ENCODE measurements around the gene AP4M1. TPM values are rescaled to one million over a fixed set of nuclear protein-coding genes. Genes with fewer than 3 reads are reported as not detected.
A peak's percentile ranks its signal among the peaks of the same experiment; 100 is the strongest.

AP4M1 gene
- total and polyA plus RNA-seq, 9 of the 15 experiments (the other 6 are each of a cell fraction or from before 2014, with no cell fraction given), result 1.3 to 30.9 (median 14.1) TPM

DNA sequence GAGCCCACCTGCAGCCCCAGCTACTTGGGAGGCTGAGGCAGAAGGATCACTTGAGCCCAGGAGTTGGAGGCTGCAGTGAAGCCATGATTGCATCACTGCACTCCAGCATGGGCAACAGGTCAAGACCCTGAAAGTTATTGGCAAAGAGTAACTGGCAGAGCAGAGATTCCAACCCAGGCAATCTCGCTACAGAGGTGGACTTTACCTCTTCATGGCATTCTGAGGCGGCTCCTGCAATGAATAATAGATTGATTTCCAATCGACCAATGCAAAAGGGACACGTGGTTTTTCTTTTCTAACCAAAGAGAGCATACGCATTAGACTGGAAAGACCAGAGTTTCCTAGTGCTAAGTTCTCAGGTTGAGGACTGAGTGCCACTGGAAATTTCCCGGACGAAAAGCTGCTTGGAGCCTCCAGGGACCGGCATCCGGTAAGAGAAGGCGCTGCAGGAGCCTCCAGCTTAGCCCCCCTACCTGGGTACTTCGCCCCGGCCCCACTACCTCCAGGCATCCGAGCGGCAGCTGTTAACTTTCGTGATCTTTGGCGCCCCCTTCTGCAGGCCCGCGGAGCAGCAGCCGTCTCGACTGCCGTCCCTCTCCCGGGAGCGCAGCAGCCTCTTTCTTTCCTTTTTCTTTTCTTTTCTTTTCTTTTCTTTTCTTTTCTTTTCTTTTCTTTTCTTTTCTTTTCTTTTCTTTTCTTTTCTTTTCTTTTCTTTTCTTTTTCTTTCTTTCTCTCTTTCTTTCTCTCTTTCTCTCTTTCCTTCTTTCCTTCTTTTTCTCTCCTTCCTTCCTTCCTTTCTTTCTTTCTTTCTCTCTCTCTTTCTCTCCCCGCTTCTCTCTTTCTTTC, 29.4 kb downstream of the AP4M1 start (continued):
- TF ChIP-seq, protein P1, sequence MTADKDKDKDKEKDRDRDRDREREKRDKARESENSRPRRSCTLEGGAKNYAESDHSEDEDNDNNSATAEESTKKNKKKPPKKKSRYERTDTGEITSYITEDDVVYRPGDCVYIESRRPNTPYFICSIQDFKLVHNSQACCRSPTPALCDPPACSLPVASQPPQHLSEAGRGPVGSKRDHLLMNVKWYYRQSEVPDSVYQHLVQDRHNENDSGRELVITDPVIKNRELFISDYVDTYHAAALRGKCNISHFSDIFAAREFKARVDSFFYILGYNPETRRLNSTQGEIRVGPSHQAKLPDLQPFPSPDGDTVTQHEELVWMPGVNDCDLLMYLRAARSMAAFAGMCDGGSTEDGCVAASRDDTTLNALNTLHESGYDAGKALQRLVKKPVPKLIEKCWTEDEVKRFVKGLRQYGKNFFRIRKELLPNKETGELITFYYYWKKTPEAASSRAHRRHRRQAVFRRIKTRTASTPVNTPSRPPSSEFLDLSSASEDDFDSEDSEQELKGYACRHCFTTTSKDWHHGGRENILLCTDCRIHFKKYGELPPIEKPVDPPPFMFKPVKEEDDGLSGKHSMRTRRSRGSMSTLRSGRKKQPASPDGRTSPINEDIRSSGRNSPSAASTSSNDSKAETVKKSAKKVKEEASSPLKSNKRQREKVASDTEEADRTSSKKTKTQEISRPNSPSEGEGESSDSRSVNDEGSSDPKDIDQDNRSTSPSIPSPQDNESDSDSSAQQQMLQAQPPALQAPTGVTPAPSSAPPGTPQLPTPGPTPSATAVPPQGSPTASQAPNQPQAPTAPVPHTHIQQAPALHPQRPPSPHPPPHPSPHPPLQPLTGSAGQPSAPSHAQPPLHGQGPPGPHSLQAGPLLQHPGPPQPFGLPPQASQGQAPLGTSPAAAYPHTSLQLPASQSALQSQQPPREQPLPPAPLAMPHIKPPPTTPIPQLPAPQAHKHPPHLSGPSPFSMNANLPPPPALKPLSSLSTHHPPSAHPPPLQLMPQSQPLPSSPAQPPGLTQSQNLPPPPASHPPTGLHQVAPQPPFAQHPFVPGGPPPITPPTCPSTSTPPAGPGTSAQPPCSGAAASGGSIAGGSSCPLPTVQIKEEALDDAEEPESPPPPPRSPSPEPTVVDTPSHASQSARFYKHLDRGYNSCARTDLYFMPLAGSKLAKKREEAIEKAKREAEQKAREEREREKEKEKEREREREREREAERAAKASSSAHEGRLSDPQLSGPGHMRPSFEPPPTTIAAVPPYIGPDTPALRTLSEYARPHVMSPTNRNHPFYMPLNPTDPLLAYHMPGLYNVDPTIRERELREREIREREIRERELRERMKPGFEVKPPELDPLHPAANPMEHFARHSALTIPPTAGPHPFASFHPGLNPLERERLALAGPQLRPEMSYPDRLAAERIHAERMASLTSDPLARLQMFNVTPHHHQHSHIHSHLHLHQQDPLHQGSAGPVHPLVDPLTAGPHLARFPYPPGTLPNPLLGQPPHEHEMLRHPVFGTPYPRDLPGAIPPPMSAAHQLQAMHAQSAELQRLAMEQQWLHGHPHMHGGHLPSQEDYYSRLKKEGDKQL (CRISPR knock-in tag; IDR thresholded peaks at IDR 0.05; ENCODE audit: borderline replicate concordance), result no peak
- TF ChIP-seq FOXM1 (IDR thresholded peaks at IDR 0.05; ENCODE audit: low read depth) (no peak), FOXM1 (CRISPR knock-in tag; IDR thresholded peaks at IDR 0.05; ENCODE audit: low read depth) (no peak), BRD9 (IDR thresholded peaks at IDR 0.05; ENCODE audit: low read depth, partially characterized antibody) (peak; percentile 93), STAG1 (CRISPR knock-in tag; IDR thresholded peaks at IDR 0.05; ENCODE audit: borderline replicate concordance) (peak; percentile 68; the same call in 1 of the 2 replicates), GABPB2 (CRISPR knock-in tag; conservative IDR thresholded peaks at IDR 0.05) (no peak), MCM5 (IDR thresholded peaks at IDR 0.05; ENCODE audit: low read depth) (no peak), NFIC (IDR thresholded peaks at IDR 0.05) (no peak), MECOM (CRISPR knock-in tag; IDR thresholded peaks at IDR 0.05) (no peak), RBM34 (IDR thresholded peaks at IDR 0.05; ENCODE audit: borderline replicate concordance, insufficient read depth, low read length) (no peak), JUNB (CRISPR knock-in tag; conservative IDR thresholded peaks at IDR 0.05) (no peak), SAFB2 (IDR thresholded peaks at IDR 0.05; ENCODE audit: borderline replicate concordance, low read depth, low read length, severe bottlenecking) (no peak), NRF1 (conservative IDR thresholded peaks at IDR 0.05 in 1 of 2, IDR thresholded peaks at IDR 0.05 in 1 of 2) (no peak), ZNF212 (CRISPR knock-in tag; IDR thresholded peaks at IDR 0.05) (no peak), ETV1 (tag; conservative IDR thresholded peaks at IDR 0.05; ENCODE audit: low read depth) (no peak), NR2C1 (IDR thresholded peaks at IDR 0.05) (no peak), NR2C1 (tag; IDR thresholded peaks at IDR 0.05) (no peak)

Data from K562 (cell line).